GM13976 (cell line): Measurements from ENCODE around the gene PLCB1.

ENCODE experiments used
- DNase-seq: peaks from one replicate; pipeline ENCODE4 v3.0.0; 2012; ENCODE audit warnings: low spot score
- in situ Hi-C: fragments of 300-500 bp; cut with MboI; formaldehyde crosslinking; loops from one replicate; pipeline ENCODE4 v1.12.0; 2022; ENCODE audit warnings: low sequenced_read_pairs, mixed read lengths, inconsistent platforms; ENCODE audit not compliant: unreplicated experiment
- TF ChIP-seq, protein P1 (sequence below): IDR thresholded peaks from 2 replicates; pipeline ENCODE4 v1.5.1; 2012; ENCODE audit warnings: borderline replicate concordance, mild to moderate bottlenecking; ENCODE audit not compliant: insufficient read depth; ENCODE audit errors: extremely low read depth, missing control alignments, control extremely low read depth

Gene PLCB1

DNA sequence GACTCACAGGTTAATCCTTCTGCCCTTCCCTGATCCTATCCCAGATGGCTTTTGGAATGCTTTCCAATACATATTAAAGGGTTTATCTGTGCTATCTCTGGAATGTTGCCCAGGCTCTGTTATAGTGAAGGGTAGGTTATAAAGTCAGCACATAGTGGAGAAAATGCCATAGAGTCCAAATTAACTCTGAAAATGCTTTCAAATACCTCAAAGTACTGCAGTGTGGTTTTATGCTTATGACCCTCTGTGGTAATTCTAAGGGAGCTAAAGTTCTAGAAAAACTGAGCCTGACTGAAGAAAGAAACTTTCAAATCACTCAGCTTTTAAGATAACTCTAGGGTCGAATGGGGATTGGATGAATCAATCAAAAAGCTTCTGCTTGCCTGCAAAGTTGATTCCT lies 159.8 kb downstream of the PLCB1 start:
- in situ Hi-C loops, result no loop called here
- no peak for DNase-seq
- TF ChIP-seq, protein P1, sequence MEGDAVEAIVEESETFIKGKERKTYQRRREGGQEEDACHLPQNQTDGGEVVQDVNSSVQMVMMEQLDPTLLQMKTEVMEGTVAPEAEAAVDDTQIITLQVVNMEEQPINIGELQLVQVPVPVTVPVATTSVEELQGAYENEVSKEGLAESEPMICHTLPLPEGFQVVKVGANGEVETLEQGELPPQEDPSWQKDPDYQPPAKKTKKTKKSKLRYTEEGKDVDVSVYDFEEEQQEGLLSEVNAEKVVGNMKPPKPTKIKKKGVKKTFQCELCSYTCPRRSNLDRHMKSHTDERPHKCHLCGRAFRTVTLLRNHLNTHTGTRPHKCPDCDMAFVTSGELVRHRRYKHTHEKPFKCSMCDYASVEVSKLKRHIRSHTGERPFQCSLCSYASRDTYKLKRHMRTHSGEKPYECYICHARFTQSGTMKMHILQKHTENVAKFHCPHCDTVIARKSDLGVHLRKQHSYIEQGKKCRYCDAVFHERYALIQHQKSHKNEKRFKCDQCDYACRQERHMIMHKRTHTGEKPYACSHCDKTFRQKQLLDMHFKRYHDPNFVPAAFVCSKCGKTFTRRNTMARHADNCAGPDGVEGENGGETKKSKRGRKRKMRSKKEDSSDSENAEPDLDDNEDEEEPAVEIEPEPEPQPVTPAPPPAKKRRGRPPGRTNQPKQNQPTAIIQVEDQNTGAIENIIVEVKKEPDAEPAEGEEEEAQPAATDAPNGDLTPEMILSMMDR, result no peak

DNA sequence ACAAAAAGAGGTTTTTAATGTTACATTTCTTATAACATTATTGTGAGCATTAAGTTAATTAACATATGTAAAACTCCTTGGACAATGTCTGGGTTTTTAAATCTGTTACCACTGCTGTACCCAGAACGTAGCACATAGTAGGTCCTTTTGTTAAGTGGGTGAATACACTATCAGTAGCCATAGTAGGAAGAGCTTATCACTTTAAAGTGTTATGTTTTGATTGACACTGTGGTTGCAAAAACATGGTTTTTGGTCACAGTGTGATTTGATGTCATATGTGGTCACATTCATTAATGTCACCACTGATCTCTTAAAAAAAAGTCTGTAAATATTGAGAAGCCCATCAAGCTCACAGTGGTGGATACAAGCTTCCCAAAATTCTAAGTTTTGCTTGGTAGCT lies 160.7 kb downstream of the PLCB1 start:
- in situ Hi-C loops, result no loop called here
- TF ChIP-seq, protein P1, result no peak
- no peak for DNase-seq

DNA sequence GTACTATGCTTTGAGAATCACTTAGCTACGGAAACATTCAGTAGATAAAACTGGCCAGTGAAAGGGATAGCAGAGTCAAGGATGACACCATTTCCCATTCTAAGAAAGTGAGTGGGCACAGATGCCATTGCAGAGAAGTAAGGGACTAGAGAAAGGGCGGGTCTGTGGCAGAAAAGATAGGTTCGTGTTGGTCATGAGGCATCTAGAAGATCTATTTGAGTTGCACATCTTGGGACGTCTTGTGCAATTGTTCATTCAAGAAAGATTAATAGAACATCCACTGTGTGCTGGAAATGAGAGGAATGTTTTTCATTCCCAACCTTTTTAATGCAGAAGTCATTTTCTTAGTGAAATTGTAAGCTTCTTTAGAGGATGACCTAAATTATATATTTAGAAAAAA lies 161.7 kb downstream of the PLCB1 start:
- DNase-seq, result no peak
- in situ Hi-C loops, result no loop called here
- TF ChIP-seq, protein P1, result no peak

DNA sequence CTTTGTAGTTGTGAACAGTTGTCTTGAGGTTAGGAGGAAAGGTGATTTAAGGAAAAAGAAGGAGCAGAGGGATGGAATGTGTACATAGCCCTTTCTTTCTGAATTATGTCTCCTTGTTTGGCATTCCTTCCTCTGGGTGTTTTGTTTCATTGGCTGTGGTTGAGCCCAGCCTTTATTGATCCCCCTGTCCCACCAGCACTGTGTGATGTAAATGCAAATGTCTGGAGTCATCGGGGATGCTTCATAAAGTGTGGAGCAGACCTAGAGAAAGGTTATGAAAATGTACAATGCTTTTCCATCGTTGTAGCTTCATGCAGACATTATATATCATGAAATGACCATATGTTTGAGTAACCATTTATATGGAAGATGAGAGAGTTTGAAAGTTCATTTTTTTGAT lies 164.5 kb downstream of the PLCB1 start:
- in situ Hi-C loops, result no loop called here

DNA sequence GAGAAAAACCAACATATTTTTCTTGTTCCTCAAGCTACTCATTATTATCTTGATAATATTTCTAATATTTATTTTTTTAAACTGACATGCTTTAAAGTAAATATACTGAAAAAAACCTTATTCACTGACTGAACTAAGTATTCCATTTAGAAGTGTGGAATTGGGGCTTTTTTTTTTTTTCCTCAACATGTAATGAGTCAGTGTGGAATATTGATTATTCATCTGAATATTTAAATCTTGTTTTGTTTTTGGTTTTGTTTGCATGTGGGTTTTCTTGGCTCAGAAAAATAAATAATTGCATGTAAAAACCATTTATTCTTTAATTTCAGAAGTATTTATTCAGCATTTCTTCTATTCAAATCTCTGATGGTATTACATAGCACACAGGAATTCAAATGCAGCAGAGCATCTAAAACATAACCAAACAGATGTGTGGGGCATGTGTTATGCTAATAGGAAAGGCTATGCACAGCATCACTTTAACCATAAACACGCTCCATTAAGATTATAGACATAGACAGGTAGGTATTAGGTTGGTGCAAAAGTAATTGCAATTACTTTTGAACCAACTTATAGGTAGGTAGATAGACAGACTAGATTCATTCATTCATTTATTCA lies 166.5 kb downstream of the PLCB1 start:
- TF ChIP-seq, protein P1, result no peak
- in situ Hi-C loops, result no loop called here
- DNase-seq, result no peak

More for the DNA sequence above, 164.5 kb downstream of the PLCB1 start:
- DNase-seq, result no peak
- TF ChIP-seq, protein P1, result no peak

DNA sequence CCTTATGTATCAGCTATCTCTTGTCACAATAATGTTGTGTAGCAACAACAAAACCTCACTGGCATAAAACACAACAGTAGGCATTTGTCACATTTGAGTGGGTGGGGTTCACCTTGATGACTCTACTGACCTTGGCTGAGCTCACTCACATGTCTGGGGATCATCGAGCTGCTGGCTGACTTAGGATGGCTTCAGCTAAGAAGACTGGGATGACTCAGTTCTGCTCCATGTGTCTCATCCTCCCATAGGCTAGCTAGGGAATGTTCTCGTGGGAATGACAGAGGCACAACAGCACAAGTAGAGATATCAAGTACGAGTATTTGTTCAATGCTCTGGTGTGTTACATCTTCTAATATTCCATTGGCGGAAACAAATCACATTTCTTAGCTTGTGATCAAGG lies 167.9 kb downstream of the PLCB1 start:
- TF ChIP-seq, protein P1, result no peak
- in situ Hi-C loops, result no loop called here
- no peak for DNase-seq
